Measurements from ENCODE around the gene SLC66A3.

Gene SLC66A3

DNA sequence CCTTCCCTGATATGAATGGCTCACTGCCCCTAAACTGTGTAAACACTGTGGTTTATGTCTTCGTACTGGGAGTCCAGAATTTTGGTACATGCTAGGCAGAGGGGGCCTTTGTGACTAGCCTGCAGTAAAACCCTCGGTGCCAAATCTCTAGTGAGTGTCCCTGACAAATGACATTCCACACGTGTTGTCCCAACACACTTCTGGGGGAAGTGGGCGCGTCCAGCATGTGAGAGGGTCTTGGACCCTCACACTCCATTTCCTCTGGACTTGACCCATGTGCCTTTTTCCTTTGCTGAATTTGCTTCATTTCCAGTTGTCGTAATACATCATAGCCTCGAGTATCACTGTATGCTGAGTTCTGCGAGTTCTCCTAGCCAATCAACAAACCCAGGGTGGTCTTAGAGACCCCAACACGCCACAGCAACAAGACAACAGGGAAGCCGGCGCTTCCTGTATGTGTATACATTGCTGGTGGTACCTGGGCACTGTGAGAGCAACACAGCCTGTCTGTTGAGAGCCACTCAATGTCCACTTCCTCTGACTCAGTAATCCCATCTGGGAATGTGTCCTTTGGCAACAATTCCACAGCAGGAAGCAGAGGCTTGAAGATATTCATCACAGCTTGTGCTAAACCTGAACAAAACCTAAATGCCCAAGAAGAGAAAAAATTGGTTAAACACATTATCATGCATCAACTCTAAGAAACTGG is 26.9 kb upstream of the SLC66A3 start:
- H3K79me2 ChIP-seq (ENCODE audit: insufficient read depth, low read length) = no peaks in the 10 kb centered on the region
- H3K9me3 ChIP-seq (ENCODE audit: insufficient read depth, low read depth, low read length) = no peaks in the 10 kb centered on the region
- H3F3A ChIP-seq (ENCODE audit: low read depth) = no peaks in the 10 kb centered on the region
- H3K9me2 ChIP-seq (replicated peaks; ENCODE audit: low read depth, low read length) = no peaks in the 10 kb centered on the region
- H4K20me1 ChIP-seq (ENCODE audit: insufficient read depth, low read length, poor library complexity, severe bottlenecking) = no peaks in the 10 kb centered on the region
- H3K4me1 ChIP-seq (ENCODE audit: insufficient read depth, low read length, poor library complexity, severe bottlenecking) = peaks cover 11% of the 10 kb centered on the region
- no peak overlapping the region for H3K4me3 ChIP-seq (ENCODE audit: low read length, poor library complexity, severe bottlenecking)
- H3K27me3 ChIP-seq (ENCODE audit: insufficient read depth, low read length, poor library complexity, severe bottlenecking) = no peaks in the 10 kb centered on the region
- no peak overlapping the region for H3K9ac ChIP-seq (ENCODE audit: low read depth, low read length, poor library complexity, severe bottlenecking)
- H3K4me2 ChIP-seq (ENCODE audit: low read depth, low read length, poor library complexity, severe bottlenecking) = no peak overlapping the region
- TF ChIP-seq CTCF (conservative IDR thresholded peaks at IDR 0.05; ENCODE audit: low read length) = no peak
- TF ChIP-seq EZH2phosphoT487 (IDR thresholded peaks at IDR 0.05; ENCODE audit: borderline replicate concordance) = no peak
- H2AFZ ChIP-seq (ENCODE audit: low read length) = no peak overlapping the region
- no peaks in the 10 kb centered on the region for H3K36me3 ChIP-seq (ENCODE audit: insufficient read depth, low read length)

DNA sequence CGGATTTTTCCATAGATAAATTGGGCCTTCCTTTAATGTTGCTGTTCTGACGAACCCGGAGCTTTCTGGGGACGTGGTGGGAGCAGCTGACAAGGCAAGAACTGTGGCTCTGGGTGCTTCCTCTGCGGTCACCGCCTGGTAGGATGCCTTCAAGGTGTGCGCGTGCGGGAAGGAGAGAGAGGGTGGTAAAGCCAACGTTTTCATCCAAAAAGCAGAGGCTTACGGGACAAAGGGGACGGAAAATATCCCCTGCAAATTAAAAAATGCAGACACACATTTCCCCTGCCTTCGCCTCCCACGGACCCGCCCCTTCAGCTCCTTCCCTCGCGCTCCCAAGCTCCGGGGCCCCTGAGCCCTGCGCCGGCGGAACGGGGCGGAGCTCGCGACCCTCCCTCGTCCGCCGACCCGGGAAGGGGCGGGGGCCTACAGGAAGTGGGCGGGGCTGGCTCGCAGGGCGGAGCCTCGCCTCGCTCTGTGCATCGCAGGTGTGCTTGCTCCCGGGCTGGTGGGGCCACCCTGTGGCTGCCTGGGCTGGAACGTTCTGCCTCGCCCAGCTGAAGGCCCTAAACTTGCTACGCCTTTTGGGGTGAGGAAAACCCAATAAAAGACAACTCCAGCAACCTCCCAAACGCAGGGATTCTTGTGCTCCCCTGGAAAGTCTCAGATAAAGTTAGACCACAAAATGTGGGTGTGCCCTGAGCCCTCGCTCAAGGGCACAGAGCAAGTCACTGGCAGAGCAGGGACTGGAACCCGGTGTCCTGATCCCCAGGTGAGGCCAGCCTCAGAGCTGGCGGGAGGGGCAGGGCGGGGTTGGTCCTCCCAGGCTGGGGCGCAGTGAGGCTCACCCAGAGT is 25.4 kb upstream of the SLC66A3 start:
- H4K20me1 ChIP-seq (ENCODE audit: insufficient read depth, low read length, poor library complexity, severe bottlenecking) = no peaks in the 10 kb centered on the region
- H3K9me2 ChIP-seq (replicated peaks; ENCODE audit: low read depth, low read length) = no peaks in the 10 kb centered on the region
- TF ChIP-seq EZH2phosphoT487 (IDR thresholded peaks at IDR 0.05; ENCODE audit: borderline replicate concordance) (no peak), CTCF (conservative IDR thresholded peaks at IDR 0.05; ENCODE audit: low read length) (peak; percentile 66)
- peak overlapping the region; percentile 69 for H3K4me3 ChIP-seq (ENCODE audit: low read length, poor library complexity, severe bottlenecking)
- H3K9me3 ChIP-seq (ENCODE audit: insufficient read depth, low read depth, low read length) = no peaks in the 10 kb centered on the region
- no peaks in the 10 kb centered on the region for H3K79me2 ChIP-seq (ENCODE audit: insufficient read depth, low read length)
- H3K9ac ChIP-seq (ENCODE audit: low read depth, low read length, poor library complexity, severe bottlenecking) = peak overlapping the region; percentile 57
- H3K4me1 ChIP-seq (ENCODE audit: insufficient read depth, low read length, poor library complexity, severe bottlenecking) = peaks cover 11% of the 10 kb centered on the region
- peak overlapping the region; percentile 92 for H2AFZ ChIP-seq (ENCODE audit: low read length)
- H3F3A ChIP-seq (ENCODE audit: low read depth) = no peaks in the 10 kb centered on the region
- H3K27me3 ChIP-seq (ENCODE audit: insufficient read depth, low read length, poor library complexity, severe bottlenecking) = no peaks in the 10 kb centered on the region
- no peaks in the 10 kb centered on the region for H3K36me3 ChIP-seq (ENCODE audit: insufficient read depth, low read length)
- peak overlapping the region; percentile 83 for H3K4me2 ChIP-seq (ENCODE audit: low read depth, low read length, poor library complexity, severe bottlenecking)

- H3K79me2 ChIP-seq (ENCODE audit: insufficient read depth, low read length) = no peaks in the 10 kb centered on the region
- no peaks in the 10 kb centered on the region for H3K9me2 ChIP-seq (replicated peaks; ENCODE audit: low read depth, low read length)
- no peak for TF ChIP-seq CTCF (conservative IDR thresholded peaks at IDR 0.05; ENCODE audit: low read length)
- TF ChIP-seq EZH2phosphoT487 (IDR thresholded peaks at IDR 0.05; ENCODE audit: borderline replicate concordance) = no peak
- no peak overlapping the region for H3K4me3 ChIP-seq (ENCODE audit: low read length, poor library complexity, severe bottlenecking)
- H3K9me3 ChIP-seq (ENCODE audit: insufficient read depth, low read depth, low read length) = no peaks in the 10 kb centered on the region
- H3K9ac ChIP-seq (ENCODE audit: low read depth, low read length, poor library complexity, severe bottlenecking) = no peak overlapping the region
- no peaks in the 10 kb centered on the region for H4K20me1 ChIP-seq (ENCODE audit: insufficient read depth, low read length, poor library complexity, severe bottlenecking)
- H3K27me3 ChIP-seq (ENCODE audit: insufficient read depth, low read length, poor library complexity, severe bottlenecking) = no peaks in the 10 kb centered on the region
- H3K36me3 ChIP-seq (ENCODE audit: insufficient read depth, low read length) = no peaks in the 10 kb centered on the region
- H3F3A ChIP-seq (ENCODE audit: low read depth) = no peaks in the 10 kb centered on the region
- no peak overlapping the region for H3K4me2 ChIP-seq (ENCODE audit: low read depth, low read length, poor library complexity, severe bottlenecking)
- no peak overlapping the region for H2AFZ ChIP-seq (ENCODE audit: low read length)
- peaks cover 11% of the 10 kb centered on the region for H3K4me1 ChIP-seq (ENCODE audit: insufficient read depth, low read length, poor library complexity, severe bottlenecking)
These were observed 23.9 kb upstream of the SLC66A3 start for GRCh38 chr2:11131166-11131920.
